ENCODE measurements around the gene KCNE1.

Gene KCNE1

GRCh38 chr21:34535886-34536285, 23.9 kb upstream of the KCNE1 start:
- DNase-seq (ENCODE audit: low spot score), result no peak

GRCh38 chr21:34534522-34534921, 22.5 kb upstream of the KCNE1 start:
- peak; percentile 55 for DNase-seq (ENCODE audit: low spot score)

- DNase-seq (ENCODE audit: low spot score), result no peak
Observed at GRCh38 chr21:34533938-34534337, 21.9 kb upstream of the KCNE1 start.

GRCh38 chr21:34531399-34531798, 19.4 kb upstream of the KCNE1 start:
- DNase-seq (ENCODE audit: low spot score), result no peak

- DNase-seq (ENCODE audit: low spot score), result no peak
Observed at GRCh38 chr21:34530261-34530660, 18.3 kb upstream of the KCNE1 start.

GRCh38 chr21:34528131-34528561, 16.1 kb upstream of the KCNE1 start:
- no peak for DNase-seq (ENCODE audit: low spot score)

- DNase-seq (ENCODE audit: low spot score), result peak; percentile 92
Observed at GRCh38 chr21:34526618-34527290, 14.7 kb upstream of the KCNE1 start.

GRCh38 chr21:34526241-34526617, 14.2 kb upstream of the KCNE1 start:
- no peak for DNase-seq (ENCODE audit: low spot score)

- DNase-seq (ENCODE audit: low spot score), result no peak
Observed at GRCh38 chr21:34524646-34525601, 12.9 kb upstream of the KCNE1 start.

- no peak for DNase-seq (ENCODE audit: low spot score)
Observed at GRCh38 chr21:34523019-34523555, 11.1 kb upstream of the KCNE1 start.

- DNase-seq (ENCODE audit: low spot score), result no peak
Observed at GRCh38 chr21:34522284-34522683, 10.3 kb upstream of the KCNE1 start.

GRCh38 chr21:34521561-34521960, 9.6 kb upstream of the KCNE1 start:
- DNase-seq (ENCODE audit: low spot score), result no peak

GRCh38 chr21:34520764-34521508, 8.9 kb upstream of the KCNE1 start:
- DNase-seq (ENCODE audit: low spot score), result no peak

- no peak for DNase-seq (ENCODE audit: low spot score)
Observed at GRCh38 chr21:34520281-34520680, 8.3 kb upstream of the KCNE1 start.

- DNase-seq (ENCODE audit: low spot score), result no peak
Observed at GRCh38 chr21:34519694-34520093, 7.7 kb upstream of the KCNE1 start.

- no peak for DNase-seq (ENCODE audit: low spot score)
Observed at GRCh38 chr21:34519016-34519415, 7.0 kb upstream of the KCNE1 start.

GRCh38 chr21:34518301-34518700, 6.3 kb upstream of the KCNE1 start:
- no peak for DNase-seq (ENCODE audit: low spot score)

GRCh38 chr21:34517491-34518245, 5.7 kb upstream of the KCNE1 start:
- DNase-seq (ENCODE audit: low spot score), result no peak

- DNase-seq (ENCODE audit: low spot score), result no peak
Observed at GRCh38 chr21:34517039-34517438, 5.0 kb upstream of the KCNE1 start.

GRCh38 chr21:34514576-34515115, 2.6 kb upstream of the KCNE1 start:
- no peak for DNase-seq (ENCODE audit: low spot score)

- no peak for DNase-seq (ENCODE audit: low spot score)
Observed at GRCh38 chr21:34513129-34513675, 1.2 kb upstream of the KCNE1 start.

Measured in SW480 (cell line).